Mammary epithelial cell (primary cell): ENCODE results near the gene SELENON.

ENCODE experiments used
- EZH2 ChIP-seq: IDR thresholded peaks from 2 replicates; pipeline ENCODE4 v1.6.1; 2012; ENCODE audit warnings: low read length, inconsistent platforms, borderline replicate concordance
- TF ChIP-seq, protein P1 (sequence below), 2 donors: IDR thresholded peaks in 1 of 2; conservative IDR thresholded peaks in 1 of 2; 2 replicates each; pipeline ENCODE4 v1.5.1; 2011 to 2012; ENCODE audit warnings: inconsistent platforms in 2 of 2, low read length in 2 of 2, mild to moderate bottlenecking in 2 of 2, control low read depth in 1 of 2, low read depth in 1 of 2; ENCODE audit not compliant: insufficient read depth in 1 of 2; ENCODE audit errors: extremely low read depth in 1 of 2

DNA sequence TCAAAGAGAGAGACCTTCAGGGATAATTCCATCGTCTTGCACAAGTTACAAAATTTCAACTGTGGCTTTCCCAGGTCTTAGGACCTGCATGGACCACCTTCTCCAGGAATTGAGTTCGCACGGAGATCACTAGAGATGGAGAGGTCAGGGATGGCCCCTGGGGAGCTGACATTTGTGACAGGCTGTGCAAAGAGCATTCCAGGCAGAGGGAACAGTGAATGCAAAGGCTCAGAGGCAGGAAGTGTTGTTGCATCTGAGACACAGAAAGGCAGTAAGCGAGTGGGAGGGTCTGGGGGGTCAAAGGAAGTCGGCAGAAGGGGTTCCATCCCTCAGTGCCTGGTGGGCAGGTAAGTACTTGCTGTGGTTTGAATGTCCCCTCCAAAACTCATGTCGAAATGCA is 9.5 kb upstream of the SELENON start:
- TF ChIP-seq, protein P1, sequence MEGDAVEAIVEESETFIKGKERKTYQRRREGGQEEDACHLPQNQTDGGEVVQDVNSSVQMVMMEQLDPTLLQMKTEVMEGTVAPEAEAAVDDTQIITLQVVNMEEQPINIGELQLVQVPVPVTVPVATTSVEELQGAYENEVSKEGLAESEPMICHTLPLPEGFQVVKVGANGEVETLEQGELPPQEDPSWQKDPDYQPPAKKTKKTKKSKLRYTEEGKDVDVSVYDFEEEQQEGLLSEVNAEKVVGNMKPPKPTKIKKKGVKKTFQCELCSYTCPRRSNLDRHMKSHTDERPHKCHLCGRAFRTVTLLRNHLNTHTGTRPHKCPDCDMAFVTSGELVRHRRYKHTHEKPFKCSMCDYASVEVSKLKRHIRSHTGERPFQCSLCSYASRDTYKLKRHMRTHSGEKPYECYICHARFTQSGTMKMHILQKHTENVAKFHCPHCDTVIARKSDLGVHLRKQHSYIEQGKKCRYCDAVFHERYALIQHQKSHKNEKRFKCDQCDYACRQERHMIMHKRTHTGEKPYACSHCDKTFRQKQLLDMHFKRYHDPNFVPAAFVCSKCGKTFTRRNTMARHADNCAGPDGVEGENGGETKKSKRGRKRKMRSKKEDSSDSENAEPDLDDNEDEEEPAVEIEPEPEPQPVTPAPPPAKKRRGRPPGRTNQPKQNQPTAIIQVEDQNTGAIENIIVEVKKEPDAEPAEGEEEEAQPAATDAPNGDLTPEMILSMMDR (conservative IDR thresholded peaks at IDR 0.05 in 1 of 2, IDR thresholded peaks at IDR 0.05 in 1 of 2; ENCODE audit: extremely low read depth in 1 of 2, insufficient read depth in 1 of 2, low read depth in 1 of 2, low read length in 2 of 2), result no peak
- TF ChIP-seq EZH2, result no peak
